Activated CD4-positive, alpha-beta T cell treated with anti-CD3 and anti-CD28 coated beads for 36 hours (primary cell): Measurements from ENCODE around the gene METTL25B. TPM values are rescaled to one million over a fixed set of nuclear protein-coding genes. Genes with fewer than 3 reads are reported as not detected.

Experiments used
- ATAC-seq: fragments of 200-7000 bp; cut with Tn5 transposase; one replicate; pipeline ENCODE4 v1.10.0; 2021; ENCODE audit warnings: mild to moderate bottlenecking, moderate library complexity
- CTCF ChIA-PET: fragments of 350-600 bp; sonication (Branson Sonifier 250); formaldehyde crosslinking; loops from one replicate; lab custom pipeline; 2021; ENCODE audit warnings: antibody characterized with exemption; lab: Charles Lee
- POLR2A ChIA-PET: fragments of 350-600 bp; sonication (Branson Sonifier 250); formaldehyde crosslinking; loops from one replicate; lab custom pipeline; 2021; ENCODE audit warnings: antibody characterized with exemption, inconsistent platforms; lab: Charles Lee
- DNase-seq: peaks from one replicate; pipeline ENCODE4 v3.0.0-alpha.2; 2020
- H3K27ac Mint-ChIP-seq: one replicate; pipeline ENCODE4 v1.8.0; 2021; ENCODE audit warnings: mixed read lengths
- H3K27me3 Mint-ChIP-seq: one replicate; pipeline ENCODE4 v1.8.0; 2021; ENCODE audit warnings: mixed read lengths
- H3K36me3 Mint-ChIP-seq: one replicate; pipeline ENCODE4 v1.8.0; 2021; ENCODE audit warnings: low read depth, mixed read lengths
- H3K4me1 Mint-ChIP-seq: one replicate; pipeline ENCODE4 v1.8.0; 2021; ENCODE audit warnings: mixed read lengths
- H3K4me3 Mint-ChIP-seq: one replicate; pipeline ENCODE4 v1.8.0; 2021; ENCODE audit warnings: mild to moderate bottlenecking, moderate library complexity, mixed read lengths
- H3K9me3 Mint-ChIP-seq: one replicate; pipeline ENCODE4 v1.8.0; 2021; ENCODE audit warnings: low read depth, mixed read lengths
- intact Hi-C, 2 experiments: fragments of 100-400 bp; cut with DNase I in 1 of 2; cut with micrococcal nuclease in 1 of 2; formaldehyde crosslinking; loops; one replicate each; pipeline versions ENCODE4 v1.14.2 to v1.15.1; 2022 to 2024; cut with DNase I, micrococcal nuclease
- total RNA-seq, 2 experiments: library from RNA; stranded (reverse); gene quantifications; one replicate each; pipeline ENCODE4 v1.2.3, GENCODE V29; 2021

METTL25B gene
- total RNA-seq, 2 experiments from 2014 or later: 31.0 to 40.5 TPM

- Mint-ChIP-seq H3K27ac (peak overlapping the region; percentile 99), H3K27me3 (no peaks in the 10 kb centered on the region), H3K9me3 (no peaks in the 10 kb centered on the region), H3K4me3 (no peak overlapping the region), H3K4me1 (peaks cover 29% of the 10 kb centered on the region), H3K36me3 (peaks cover 40% of the 10 kb centered on the region)
- intact Hi-C loops: loop anchor here (2.0 to 5.0 kb wide), 3 partner anchors 133 to 515 kb away; partner anchors contain the start of genes MEF2D (in 1 of the 2), NTRK1 (in 1 of the 2) and PMF1 (in 1 of the 2)
- DNase-seq: no peak
- ChIA-PET POLR2A (interaction anchor here (0.9 to 4.1 kb wide), 6 partner anchors 13 to 43 kb away, joined by 3 to 55 read pairs (median 20); partner anchors contain the start of genes HDGF, MRPL24 and PRCC), CTCF (interaction anchor here (0.6 to 6.2 kb wide), 23 partner anchors 9 to 247 kb away, joined by 3 to 220 read pairs (median 19); partner anchors contain the start of genes CRABP2, HDGF, INSRR and MRPL24)
- no peak for ATAC-seq
Measured at GRCh38 chr1:156727492-156727891, 777 bp upstream of the METTL25B start.

GRCh38 chr1:156728599-156729462 is 562 bp downstream of the METTL25B start, which contains the start of gene ISG20L2:
Gene ISG20L2 (minus strand): TSS chr1:156728766. CDS start chr1:156727652, 1,114 bp downstream.
- Mint-ChIP-seq H3K4me1 (peaks cover 23% of the 10 kb centered on the region), H3K27ac (peak within 1 kb of the TSS; percentile 99), H3K4me3 (no peak within 1 kb of the TSS), H3K9me3 (no peaks in the 10 kb centered on the region), H3K27me3 (no peaks in the 10 kb centered on the region), H3K36me3 (peaks cover 37% of the 10 kb centered on the region)
- intact Hi-C loops: loop anchor here (1.0 to 5.0 kb wide), 12 partner anchors 12 to 517 kb away; partner anchors contain the start of genes MEF2D (in 2 of the 2), MRPL24 (in 2 of the 2), PRCC (in 2 of the 2) and SH2D2A (in 2 of the 2)
- DNase-seq (peak; percentile 99), ATAC-seq (peak; percentile 92)
- CTCF ChIA-PET: interaction anchor here (0.6 to 6.2 kb wide), 19 partner anchors 12 to 397 kb away, joined by 3 to 220 read pairs (median 5); partner anchors contain the start of genes CRABP2, HDGF, INSRR and MRPL24
- POLR2A ChIA-PET: interaction anchor here (0.6 to 4.1 kb wide), 14 partner anchors 12 to 240 kb away, joined by 3 to 55 read pairs (median 5); partner anchors contain the start of genes HDGF, MRPL24, PRCC and SH2D2A

- Mint-ChIP-seq H3K9me3 (no peaks in the 10 kb centered on the region), H3K27me3 (no peaks in the 10 kb centered on the region), H3K27ac (no peak overlapping the region), H3K36me3 (peaks cover 35% of the 10 kb centered on the region), H3K4me3 (no peak overlapping the region), H3K4me1 (peaks cover 21% of the 10 kb centered on the region)
- ATAC-seq: no peak
- ChIA-PET POLR2A (interaction anchor here (0.6 kb wide), 1 partner anchor 404 kb away, joined by 3 read pairs; no protein-coding TSS in a partner anchor), CTCF (interaction anchor here (0.9 kb wide), 2 partner anchors 18 to 103 kb away, joined by 3 to 4 read pairs; no protein-coding TSS in a partner anchor)
- DNase-seq: no peak
- intact Hi-C loops: no loop called here
Measured at GRCh38 chr1:156733989-156734584, 5.8 kb downstream of the METTL25B start.

- Mint-ChIP-seq H3K4me3 (no peak overlapping the region), H3K36me3 (peaks cover 50% of the 10 kb centered on the region), H3K9me3 (no peaks in the 10 kb centered on the region), H3K27ac (peak overlapping the region; percentile 72), H3K27me3 (no peaks in the 10 kb centered on the region), H3K4me1 (peaks cover 34% of the 10 kb centered on the region)
- ChIA-PET POLR2A (no interaction called here), CTCF (interaction anchor here (0.7 to 4.7 kb wide), 3 partner anchors 11 to 1778 kb away, joined by 3 to 73 read pairs (median 4); partner anchors contain the start of genes ISG20L2 and METTL25B)
- ATAC-seq (no peak), DNase-seq (no peak)
- intact Hi-C loops: no loop called here
Measured at GRCh38 chr1:156738407-156738806, 10.1 kb downstream of the METTL25B start.

GRCh38 chr1:156738916-156739315 is 10.6 kb downstream of the METTL25B start:
- ChIA-PET POLR2A (interaction anchor here (2.5 kb wide), 1 partner anchor 11 kb away, joined by 55 read pairs; the partner anchor contains the start of genes ISG20L2 and METTL25B), CTCF (interaction anchor here (0.7 to 4.7 kb wide), 4 partner anchors 11 to 1778 kb away, joined by 3 to 73 read pairs (median 4); partner anchors contain the start of genes ISG20L2 and METTL25B)
- DNase-seq (no peak), ATAC-seq (no peak)
- H3K4me3 Mint-ChIP-seq: peak overlapping the region; percentile 6
- intact Hi-C loops: no loop called here
- H3K36me3 Mint-ChIP-seq: peaks cover 55% of the 10 kb centered on the region
- H3K27me3 Mint-ChIP-seq: no peaks in the 10 kb centered on the region
- peaks cover 37% of the 10 kb centered on the region for H3K4me1 Mint-ChIP-seq
- H3K9me3 Mint-ChIP-seq: no peaks in the 10 kb centered on the region
- H3K27ac Mint-ChIP-seq: peak overlapping the region; percentile 72

GRCh38 chr1:156740237-156740740 is 12.0 kb downstream of the METTL25B start:
- ChIA-PET CTCF (interaction anchor here (0.9 to 4.7 kb wide), 7 partner anchors 12 to 32 kb away, joined by 4 to 73 read pairs (median 5); partner anchors contain the start of genes HDGF, ISG20L2, METTL25B and PRCC), POLR2A (interaction anchor here (1.0 to 2.5 kb wide), 6 partner anchors 10 to 27 kb away, joined by 5 to 55 read pairs (median 19); partner anchors contain the start of genes HDGF, ISG20L2, METTL25B and PRCC)
- intact Hi-C loops: loop anchor here in 1 of 2 experiments (2.0 to 10.0 kb wide), 3 partner anchors 239 to 885 kb away; partner anchors contain the start of genes ETV3, GON4L, MEF2D and SYT11
- H3K9me3 Mint-ChIP-seq: no peaks in the 10 kb centered on the region
- ATAC-seq (no peak), DNase-seq (no peak)
- H3K36me3 Mint-ChIP-seq: peaks cover 65% of the 10 kb centered on the region
- H3K4me3 Mint-ChIP-seq: peak overlapping the region; percentile 98
- H3K4me1 Mint-ChIP-seq: peaks cover 43% of the 10 kb centered on the region
- H3K27ac Mint-ChIP-seq: peak overlapping the region; percentile 94
- H3K27me3 Mint-ChIP-seq: no peaks in the 10 kb centered on the region

GRCh38 chr1:156740741-156741480 is 12.6 kb downstream of the METTL25B start, which contains the start of gene MRPL24:
Gene MRPL24 (minus strand): TSS chr1:156741088. CDS start chr1:156738704, 2,384 bp downstream.
- intact Hi-C loops: loop anchor here (1.0 to 10.0 kb wide), 9 partner anchors 10 to 886 kb away; partner anchors contain the start of genes HDGF (in 2 of the 2), ISG20L2 (in 2 of the 2), METTL25B (in 2 of the 2) and PRCC (in 2 of the 2)
- Mint-ChIP-seq H3K27ac (peak within 1 kb of the TSS; percentile 94), H3K4me1 (peaks cover 48% of the 10 kb centered on the region), H3K27me3 (no peaks in the 10 kb centered on the region), H3K4me3 (peak within 1 kb of the TSS; percentile 98), H3K9me3 (no peaks in the 10 kb centered on the region), H3K36me3 (peaks cover 71% of the 10 kb centered on the region)
- POLR2A ChIA-PET: interaction anchor here (0.8 to 2.5 kb wide), 8 partner anchors 10 to 147 kb away, joined by 3 to 55 read pairs (median 10); partner anchors contain the start of genes HDGF, ISG20L2, METTL25B and PRCC
- ATAC-seq: peak; percentile 86
- CTCF ChIA-PET: interaction anchor here (0.7 to 4.7 kb wide), 10 partner anchors 11 to 150 kb away, joined by 3 to 73 read pairs (median 5); partner anchors contain the start of genes HDGF, ISG20L2, METTL25B and PRCC
- peak; percentile 98 for DNase-seq

GRCh38 chr1:156741481-156741983 is 13.3 kb downstream of the METTL25B start:
- ChIA-PET POLR2A (interaction anchor here (0.8 to 2.5 kb wide), 9 partner anchors 10 to 148 kb away, joined by 3 to 55 read pairs (median 6); partner anchors contain the start of genes HDGF, ISG20L2, METTL25B and PRCC), CTCF (interaction anchor here (0.7 to 4.7 kb wide), 10 partner anchors 10 to 149 kb away, joined by 3 to 73 read pairs (median 5); partner anchors contain the start of genes HDGF, ISG20L2, METTL25B and PRCC)
- H3K4me3 Mint-ChIP-seq: peak overlapping the region; percentile 98
- H3K27me3 Mint-ChIP-seq: no peaks in the 10 kb centered on the region
- DNase-seq: peak; percentile 56
- intact Hi-C loops: loop anchor here (1.0 to 10.0 kb wide), 9 partner anchors 10 to 887 kb away; partner anchors contain the start of genes HDGF (in 2 of the 2), ISG20L2 (in 2 of the 2), METTL25B (in 2 of the 2) and PRCC (in 2 of the 2)
- ATAC-seq: peak; percentile 11
- peak overlapping the region; percentile 94 for H3K27ac Mint-ChIP-seq
- H3K36me3 Mint-ChIP-seq: peaks cover 73% of the 10 kb centered on the region
- H3K4me1 Mint-ChIP-seq: peaks cover 54% of the 10 kb centered on the region
- no peaks in the 10 kb centered on the region for H3K9me3 Mint-ChIP-seq

- intact Hi-C loops: loop anchor here in 1 of 2 experiments (5.0 to 10.0 kb wide), 2 partner anchors 395 to 887 kb away; partner anchors contain the start of genes ETV3, GON4L and SYT11
- peak; percentile 46 for DNase-seq
- Mint-ChIP-seq H3K9me3 (no peaks in the 10 kb centered on the region), H3K27me3 (no peaks in the 10 kb centered on the region), H3K4me3 (peak overlapping the region; percentile 98), H3K36me3 (peaks cover 73% of the 10 kb centered on the region), H3K27ac (peak overlapping the region; percentile 94), H3K4me1 (peaks cover 59% of the 10 kb centered on the region)
- ATAC-seq: peak; percentile 4
- POLR2A ChIA-PET: interaction anchor here (0.8 to 1.9 kb wide), 6 partner anchors 10 to 26 kb away, joined by 3 to 42 read pairs (median 10); partner anchors contain the start of genes HDGF, ISG20L2, METTL25B and PRCC
- CTCF ChIA-PET: interaction anchor here (1.7 to 4.7 kb wide), 5 partner anchors 10 to 27 kb away, joined by 5 to 73 read pairs (median 19); partner anchors contain the start of genes HDGF, ISG20L2, METTL25B and PRCC
Measured at GRCh38 chr1:156742017-156742416, 13.7 kb downstream of the METTL25B start.
